Tibial nerve (tissue), 4 donors: ENCODE measurements around the gene SUSD1. TPM values are rescaled to one million over a fixed set of nuclear protein-coding genes. Genes with fewer than 3 reads are reported as not detected.

Experiments used
- DNase-seq, 2 donors: peaks; one replicate each; pipeline ENCODE4 v3.0.0-alpha.2; 2019; ENCODE audit warnings: low spot score in 2 of 2
- H3K27ac ChIP-seq, 4 donors: fragments of 200-600 bp; sonication (generic) in 3 of 4; one replicate each; pipeline ENCODE4 v1.5.1; 2017 to 2019; ENCODE audit warnings: mild to moderate bottlenecking in 1 of 4
- H3K27me3 ChIP-seq, 2 donors: fragments of 200-600 bp; sonication (generic) in 1 of 2; one replicate each; pipeline versions ENCODE4 v1.5.1 to v1.6.0; 2017 to 2019
- H3K36me3 ChIP-seq, 3 donors: fragments of 200-600 bp; sonication (generic); one replicate each; pipeline ENCODE4 v1.5.1; 2018 to 2019
- H3K4me1 ChIP-seq, 4 donors: fragments of 200-600 bp; sonication (generic) in 3 of 4; one replicate each; pipeline ENCODE4 v1.5.1; 2017 to 2019
- H3K4me3 ChIP-seq, 4 donors: fragments of 200-600 bp; sonication (generic) in 3 of 4; one replicate each; pipeline ENCODE4 v1.5.1; 2017 to 2019; ENCODE audit warnings: mild to moderate bottlenecking in 1 of 4, moderate library complexity in 1 of 4
- H3K9me3 ChIP-seq, 4 donors: fragments of 200-600 bp; sonication (generic) in 3 of 4; one replicate each; pipeline ENCODE4 v1.5.1; 2017 to 2019
- CTCF ChIP-seq, 5 experiments: fragments of 200-600 bp in 3 of 5; fragments of 450-650 bp in 2 of 5; sonication (generic) in 3 of 5; IDR thresholded peaks; one replicate each; pipeline ENCODE4 v1.5.1; 2016 to 2019; ENCODE audit warnings: antibody characterized with exemption in 5 of 5, mild to moderate bottlenecking in 3 of 5, moderate library complexity in 2 of 5
- EP300 ChIP-seq, 2 donors: sonication (generic); formaldehyde crosslinking; IDR thresholded peaks; one replicate each; pipeline ENCODE4 v1.6.1; 2017; ENCODE audit warnings: antibody characterized with exemption in 2 of 2, mild to moderate bottlenecking in 1 of 2
- POLR2A ChIP-seq, 2 donors: fragments of 450-650 bp; IDR thresholded peaks; one replicate each; pipeline ENCODE4 v1.6.1; 2017; ENCODE audit warnings: antibody characterized with exemption in 2 of 2, mild to moderate bottlenecking in 2 of 2, moderate library complexity in 2 of 2
- whole genome bisulfite sequencing, 2 donors: methylation state at CpG; one replicate each; pipeline ENCODE4 v1.1.5; 2018; 5-methylcytosine and 5-hydroxymethylcytosine counted together
- total RNA-seq, 4 donors: library from RNA; depleted of rRNA; stranded (reverse); fragments of >200 nt; gene quantifications; one replicate each; pipeline ENCODE4 v1.1.0, GENCODE V29; 2016

The SUSD1 gene
- total RNA-seq, 4 donors from 2014 or later = 6.9 to 19.8 (median 11.5) TPM

GRCh38 chr9:112159781-112160180, 15.3 kb downstream of the SUSD1 start:
- Histone ChIP-seq H3K36me3 (no peaks in the 10 kb centered on the region), H3K27me3 (no peaks in the 10 kb centered on the region), H3K27ac (no peak overlapping the region), H3K4me3 (no peak overlapping the region), H3K9me3 (no peaks in the 10 kb centered on the region), H3K4me1 (peaks cover 0 to 16% (median 4%) of the 10 kb centered on the region in 4 donors)
- WGBS, 2 donors = 94 to 97% methylated on average over 1 of the region's 1 CpG
- DNase-seq = no peak
- TF ChIP-seq CTCF (IDR thresholded peaks at IDR 0.05) = no peak

- Histone ChIP-seq H3K27me3 (no peaks in the 10 kb centered on the region), H3K27ac (no peak overlapping the region), H3K36me3 (no peaks in the 10 kb centered on the region), H3K9me3 (no peaks in the 10 kb centered on the region), H3K4me3 (no peak overlapping the region), H3K4me1 (peaks cover 0 to 16% (median 4%) of the 10 kb centered on the region in 4 donors)
- TF ChIP-seq POLR2A (IDR thresholded peaks at IDR 0.05) = no peak
- no peak for TF ChIP-seq CTCF (IDR thresholded peaks at IDR 0.05)
- 86 to 88% methylated on average over 4 of the region's 4 CpGs for WGBS, 2 donors
- DNase-seq = no peak
Observed at GRCh38 chr9:112158656-112159367, 16.3 kb downstream of the SUSD1 start.

- Histone ChIP-seq H3K4me3 (no peak overlapping the region), H3K27me3 (no peaks in the 10 kb centered on the region), H3K4me1 (peaks cover 0 to 16% (median 4%) of the 10 kb centered on the region in 4 donors), H3K36me3 (no peaks in the 10 kb centered on the region), H3K9me3 (no peaks in the 10 kb centered on the region), H3K27ac (no peak overlapping the region)
- DNase-seq = no peak
- WGBS, 2 donors = 84 to 90% methylated on average over 5 of the region's 5 CpGs
- TF ChIP-seq EP300 (IDR thresholded peaks at IDR 0.05) = no peak
- TF ChIP-seq POLR2A (IDR thresholded peaks at IDR 0.05) = no peak
- TF ChIP-seq CTCF (IDR thresholded peaks at IDR 0.05) = no peak
Observed at GRCh38 chr9:112157961-112158360, 17.1 kb downstream of the SUSD1 start.

- TF ChIP-seq POLR2A (IDR thresholded peaks at IDR 0.05) (no peak), EP300 (IDR thresholded peaks at IDR 0.05) (no peak), CTCF (IDR thresholded peaks at IDR 0.05) (no peak)
- H3K4me3 ChIP-seq = no peak overlapping the region
- H3K36me3 ChIP-seq = no peaks in the 10 kb centered on the region
- no peaks in the 10 kb centered on the region for H3K9me3 ChIP-seq
- H3K27ac ChIP-seq = no peak overlapping the region
- no peaks in the 10 kb centered on the region for H3K27me3 ChIP-seq
- H3K4me1 ChIP-seq = peaks cover 0 to 16% (median 4%) of the 10 kb centered on the region in 4 donors
- DNase-seq = no peak
- WGBS, 2 donors = 19 to 20% methylated on average over 1 of the region's 1 CpG
Observed at GRCh38 chr9:112157087-112157486, 18.0 kb downstream of the SUSD1 start.

GRCh38 chr9:112149211-112149610, 25.9 kb downstream of the SUSD1 start:
- no peaks in the 10 kb centered on the region for H3K4me1 ChIP-seq
- H3K9me3 ChIP-seq = no peaks in the 10 kb centered on the region
- DNase-seq = no peak
- no peak overlapping the region for H3K27ac ChIP-seq
- no peaks in the 10 kb centered on the region for H3K36me3 ChIP-seq
- TF ChIP-seq CTCF (IDR thresholded peaks at IDR 0.05) = no peak
- H3K4me3 ChIP-seq = no peak overlapping the region
- no peaks in the 10 kb centered on the region for H3K27me3 ChIP-seq
- WGBS, 2 donors = 85 to 94% methylated on average over 10 of the region's 10 CpGs
